Vagina (tissue), 2 donors: ENCODE measurements around the gene HCN1. TPM values are rescaled to one million over a fixed set of nuclear protein-coding genes. Genes with fewer than 3 reads are reported as not detected.

ENCODE experiments used
- DNase-seq, 2 donors: peaks; one replicate each; pipeline ENCODE4 v3.0.0-alpha.2; 2017; ENCODE audit errors: extremely low spot score in 2 of 2
- H3K27ac ChIP-seq: fragments of 200-600 bp; sonication (generic); one replicate; pipeline ENCODE4 v1.5.1; 2019
- H3K27me3 ChIP-seq: fragments of 200-600 bp; sonication (generic); one replicate; pipeline ENCODE4 v1.5.1; 2019
- H3K36me3 ChIP-seq, 2 donors: fragments of 200-600 bp; sonication (generic); one replicate each; pipeline ENCODE4 v1.5.1; 2017 to 2019
- H3K4me1 ChIP-seq: fragments of 200-600 bp; sonication (generic); one replicate; pipeline ENCODE4 v1.5.1; 2019
- H3K4me3 ChIP-seq, 2 donors: fragments of 200-600 bp; sonication (generic); 1 replicate in 1 of 2; 2 replicates in 1 of 2; pipeline ENCODE4 v1.5.1; 2016 to 2019
- H3K9me3 ChIP-seq: fragments of 200-600 bp; sonication (generic); one replicate; pipeline ENCODE4 v1.5.1; 2019
- POLR2A ChIP-seq, 2 donors: fragments of 450-650 bp; IDR thresholded peaks; one replicate each; pipeline ENCODE4 v1.6.1; 2017; ENCODE audit warnings: antibody characterized with exemption in 2 of 2, mild to moderate bottlenecking in 2 of 2, moderate library complexity in 2 of 2
- POLR2AphosphoS5 ChIP-seq, 2 donors: sonication (generic); formaldehyde crosslinking; IDR thresholded peaks; one replicate each; pipeline ENCODE4 v1.9.0; 2017; ENCODE audit warnings: antibody characterized with exemption in 2 of 2, mild to moderate bottlenecking in 2 of 2, low read depth in 1 of 2; ENCODE audit not compliant: insufficient read depth in 1 of 2
- intact Hi-C: fragments of 100-400 bp; cut with DNase I; formaldehyde crosslinking; loops from one replicate; pipeline ENCODE4 v1.15.1; 2023
- total RNA-seq: library from RNA; depleted of rRNA; stranded (reverse); fragments of >200 nt; gene quantifications from one replicate; pipeline ENCODE4 v1.2.3, GENCODE V29; 2016
- TF ChIP-seq, protein P1 (sequence below), 3 experiments: fragments of 450-650 bp in 2 of 3; fragments of 200-600 bp in 1 of 3; sonication (generic) in 1 of 3; IDR thresholded peaks; one replicate each; pipeline ENCODE4 v1.5.1; 2017 to 2019; ENCODE audit warnings: antibody characterized with exemption in 3 of 3, mild to moderate bottlenecking in 2 of 3, moderate library complexity in 2 of 3

The HCN1 gene
- total RNA-seq, 1 donor from 2014 or later: not detected

DNA sequence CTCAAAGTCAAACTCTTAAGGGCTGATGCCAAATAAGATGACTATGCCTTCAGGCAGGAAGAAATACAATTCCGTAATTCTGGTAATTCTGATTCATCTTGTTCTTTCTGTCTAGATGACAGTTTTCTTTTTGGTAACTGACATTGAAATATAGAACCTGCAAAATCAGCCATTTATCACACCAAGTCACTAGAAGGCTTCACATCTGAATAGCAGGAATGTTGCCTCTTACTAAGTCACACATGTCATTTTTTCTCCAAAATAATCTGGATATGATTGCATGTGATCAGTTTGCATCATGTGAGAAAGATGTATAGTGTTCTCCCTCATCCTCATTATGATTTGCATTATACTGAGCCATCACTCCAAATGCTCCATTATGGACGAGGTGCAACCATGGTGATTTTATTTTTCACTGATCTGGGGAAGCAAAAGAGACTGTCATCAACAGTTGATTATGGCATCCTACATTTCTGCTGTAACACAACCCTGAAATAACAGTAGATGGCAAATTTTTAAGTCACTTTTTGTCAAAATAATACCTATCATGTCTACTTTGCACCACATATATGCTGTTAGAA lies 69.0 kb downstream of the HCN1 start:
- Histone ChIP-seq H3K27ac (no peak overlapping the region), H3K27me3 (no peaks in the 10 kb centered on the region), H3K4me3 (no peak overlapping the region), H3K9me3 (no peaks in the 10 kb centered on the region), H3K4me1 (no peaks in the 10 kb centered on the region), H3K36me3 (no peaks in the 10 kb centered on the region)
- intact Hi-C loops: no loop called here
- TF ChIP-seq, protein P1, sequence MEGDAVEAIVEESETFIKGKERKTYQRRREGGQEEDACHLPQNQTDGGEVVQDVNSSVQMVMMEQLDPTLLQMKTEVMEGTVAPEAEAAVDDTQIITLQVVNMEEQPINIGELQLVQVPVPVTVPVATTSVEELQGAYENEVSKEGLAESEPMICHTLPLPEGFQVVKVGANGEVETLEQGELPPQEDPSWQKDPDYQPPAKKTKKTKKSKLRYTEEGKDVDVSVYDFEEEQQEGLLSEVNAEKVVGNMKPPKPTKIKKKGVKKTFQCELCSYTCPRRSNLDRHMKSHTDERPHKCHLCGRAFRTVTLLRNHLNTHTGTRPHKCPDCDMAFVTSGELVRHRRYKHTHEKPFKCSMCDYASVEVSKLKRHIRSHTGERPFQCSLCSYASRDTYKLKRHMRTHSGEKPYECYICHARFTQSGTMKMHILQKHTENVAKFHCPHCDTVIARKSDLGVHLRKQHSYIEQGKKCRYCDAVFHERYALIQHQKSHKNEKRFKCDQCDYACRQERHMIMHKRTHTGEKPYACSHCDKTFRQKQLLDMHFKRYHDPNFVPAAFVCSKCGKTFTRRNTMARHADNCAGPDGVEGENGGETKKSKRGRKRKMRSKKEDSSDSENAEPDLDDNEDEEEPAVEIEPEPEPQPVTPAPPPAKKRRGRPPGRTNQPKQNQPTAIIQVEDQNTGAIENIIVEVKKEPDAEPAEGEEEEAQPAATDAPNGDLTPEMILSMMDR (IDR thresholded peaks at IDR 0.05): no peak
- no peak for TF ChIP-seq POLR2A (IDR thresholded peaks at IDR 0.05)
- TF ChIP-seq POLR2AphosphoS5 (IDR thresholded peaks at IDR 0.05; ENCODE audit: insufficient read depth in 1 of 2, low read depth in 1 of 2): no peak
- no peak for DNase-seq

DNA sequence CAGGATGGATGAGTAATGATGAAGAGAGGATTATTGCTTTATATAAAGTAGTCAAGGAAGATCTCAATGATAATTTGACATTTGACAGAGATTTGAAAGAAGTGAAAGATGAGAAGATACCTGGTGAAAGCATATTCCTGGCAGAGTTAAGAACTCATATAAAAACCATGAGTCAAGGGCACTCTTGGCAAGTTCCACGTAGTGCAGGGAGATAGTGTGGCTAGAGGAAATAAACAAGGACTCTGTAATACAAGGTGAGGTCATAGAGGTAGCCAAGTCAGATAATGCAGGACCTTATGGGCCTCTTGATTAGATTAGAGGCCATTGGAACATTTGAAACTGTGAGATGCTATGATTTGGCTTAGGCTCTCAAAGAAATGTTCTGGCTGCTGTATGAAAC lies 72.3 kb downstream of the HCN1 start:
- Histone ChIP-seq H3K4me1 (no peaks in the 10 kb centered on the region), H3K36me3 (no peaks in the 10 kb centered on the region), H3K9me3 (no peaks in the 10 kb centered on the region), H3K27ac (no peak overlapping the region), H3K27me3 (no peaks in the 10 kb centered on the region), H3K4me3 (no peak overlapping the region)
- DNase-seq: no peak
- no peak for TF ChIP-seq POLR2A (IDR thresholded peaks at IDR 0.05)
- TF ChIP-seq, protein P1 (IDR thresholded peaks at IDR 0.05): no peak
- intact Hi-C loops: no loop called here

DNA sequence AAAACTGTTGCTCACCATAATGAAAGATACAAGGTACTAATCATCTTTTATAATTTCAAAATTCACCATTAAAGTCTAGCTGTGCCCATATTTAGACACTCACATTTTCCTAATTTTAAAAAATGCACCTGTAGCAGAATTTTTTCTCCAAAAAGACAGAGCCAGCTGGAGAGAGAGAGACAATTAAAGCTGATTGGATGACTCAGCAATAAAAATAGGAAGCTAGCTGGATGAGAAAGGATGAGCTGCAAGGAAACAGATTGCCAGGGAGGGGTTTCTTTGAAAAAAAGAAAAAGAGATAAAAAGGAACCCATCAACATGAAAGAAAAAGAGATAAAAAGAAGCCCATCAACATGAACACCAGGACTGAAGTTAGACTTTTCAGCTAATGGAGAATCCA lies 73.8 kb downstream of the HCN1 start:
- no peaks in the 10 kb centered on the region for H3K27me3 ChIP-seq
- no peak for DNase-seq
- H3K4me3 ChIP-seq: no peak overlapping the region
- intact Hi-C loops: no loop called here
- H3K9me3 ChIP-seq: no peaks in the 10 kb centered on the region
- H3K4me1 ChIP-seq: no peaks in the 10 kb centered on the region
- no peak overlapping the region for H3K27ac ChIP-seq
- H3K36me3 ChIP-seq: no peaks in the 10 kb centered on the region
- TF ChIP-seq, protein P1 (IDR thresholded peaks at IDR 0.05): no peak
- TF ChIP-seq POLR2AphosphoS5 (IDR thresholded peaks at IDR 0.05; ENCODE audit: insufficient read depth in 1 of 2, low read depth in 1 of 2) (no peak), POLR2A (IDR thresholded peaks at IDR 0.05) (no peak)

DNA sequence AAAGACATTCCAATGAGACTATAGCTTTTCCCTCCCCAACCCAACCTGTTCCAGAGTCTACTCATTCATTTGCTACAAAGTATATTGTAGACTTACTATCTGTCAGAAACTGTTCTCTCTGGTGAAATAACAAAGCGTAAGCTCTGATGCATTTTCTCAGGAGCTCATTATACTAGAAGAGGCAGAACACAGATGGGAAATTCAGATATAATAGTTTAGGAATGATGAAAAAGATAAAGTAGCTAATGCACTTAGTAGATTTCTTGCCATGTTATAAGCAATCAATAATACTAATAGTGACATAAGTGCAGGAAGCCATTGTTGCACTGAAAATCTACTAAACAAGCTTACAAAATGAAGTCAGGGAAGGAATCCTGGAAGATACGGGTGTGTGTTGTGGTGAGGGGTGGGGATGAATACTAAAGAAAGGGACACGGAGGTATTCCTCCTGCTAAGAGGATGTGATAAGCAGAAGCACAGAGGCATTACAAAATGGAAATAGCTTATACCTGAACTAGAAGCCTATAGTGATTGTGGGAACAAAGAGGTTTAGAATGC lies 78.2 kb downstream of the HCN1 start:
- DNase-seq: no peak
- no peak overlapping the region for H3K4me3 ChIP-seq
- H3K36me3 ChIP-seq: no peaks in the 10 kb centered on the region

DNA sequence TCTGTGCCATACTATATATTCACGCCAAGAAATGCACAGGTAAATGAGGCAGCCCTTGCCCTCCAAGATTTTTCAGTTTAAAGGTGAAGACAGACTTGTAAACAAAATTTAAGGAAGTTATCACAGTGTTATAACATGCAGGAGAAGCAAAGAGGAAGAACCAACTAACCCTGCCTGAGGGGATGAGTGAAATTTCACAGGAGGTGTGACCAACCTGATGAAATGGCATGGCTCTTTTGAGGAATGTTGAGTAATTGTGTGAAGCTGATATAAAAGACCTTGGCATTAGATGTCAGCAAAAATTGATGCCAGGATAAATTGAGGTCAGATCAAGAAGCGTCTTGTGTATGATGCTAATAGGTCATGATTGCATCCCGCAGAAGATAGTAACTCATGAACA lies 86.5 kb downstream of the HCN1 start:
- Histone ChIP-seq H3K4me3 (no peak overlapping the region), H3K4me1 (no peaks in the 10 kb centered on the region), H3K27me3 (no peaks in the 10 kb centered on the region), H3K9me3 (no peaks in the 10 kb centered on the region), H3K27ac (no peak overlapping the region), H3K36me3 (no peaks in the 10 kb centered on the region)
- TF ChIP-seq POLR2A (IDR thresholded peaks at IDR 0.05): no peak
- TF ChIP-seq, protein P1 (IDR thresholded peaks at IDR 0.05): no peak
- TF ChIP-seq POLR2AphosphoS5 (IDR thresholded peaks at IDR 0.05; ENCODE audit: insufficient read depth in 1 of 2, low read depth in 1 of 2): no peak
- intact Hi-C loops: no loop called here
- no peak for DNase-seq

More for the DNA sequence above, 78.2 kb downstream of the HCN1 start:
- TF ChIP-seq, protein P1 (IDR thresholded peaks at IDR 0.05): no peak
- no peak for TF ChIP-seq POLR2AphosphoS5 (IDR thresholded peaks at IDR 0.05; ENCODE audit: insufficient read depth in 1 of 2, low read depth in 1 of 2)
- no peak for TF ChIP-seq POLR2A (IDR thresholded peaks at IDR 0.05)
- Histone ChIP-seq H3K27ac (no peak overlapping the region), H3K4me1 (no peaks in the 10 kb centered on the region), H3K27me3 (no peaks in the 10 kb centered on the region), H3K9me3 (no peaks in the 10 kb centered on the region)
- intact Hi-C loops: no loop called here
